HepG2 (cell line): ENCODE results near the gene UBAC1. TPM values are rescaled to one million over a fixed set of nuclear protein-coding genes. Genes with fewer than 3 reads are reported as not detected.

Source experiments
- ASH2L ChIP-seq: fragments of 300-600, 200-600 bp; sonication (generic); IDR thresholded peaks from 2 replicates; pipeline ENCODE4 v1.7.0; 2017; ENCODE audit warnings: low read depth, mild to moderate bottlenecking, moderate library complexity, mixed read lengths, low read length; ENCODE audit not compliant: insufficient read length
- DDIT3 ChIP-seq: sonication (generic); formaldehyde crosslinking; IDR thresholded peaks from 2 replicates; pipeline ENCODE4 v1.4.0; 2020; ENCODE audit warnings: mild to moderate bottlenecking, missing genetic modification reagents
- FOXK2 ChIP-seq: fragments of 450-650 bp; IDR thresholded peaks from 2 replicates; pipeline ENCODE4 v1.6.1; 2016
- FOXO1 ChIP-seq: sonication (generic); formaldehyde crosslinking; IDR thresholded peaks from 2 replicates; pipeline ENCODE4 v1.4.0; 2020; ENCODE audit warnings: missing genetic modification reagents
- GLMP ChIP-seq: sonication (generic); formaldehyde crosslinking; IDR thresholded peaks from 2 replicates; pipeline ENCODE4 v1.9.0; 2021; ENCODE audit warnings: missing genetic modification reagents, mild to moderate bottlenecking, borderline replicate concordance
- HOXA9 ChIP-seq: sonication (generic); formaldehyde crosslinking; IDR thresholded peaks from 2 replicates; pipeline ENCODE4 v1.8.1; 2022; ENCODE audit warnings: missing genetic modification reagents, mild to moderate bottlenecking, moderate library complexity, borderline replicate concordance
- MBNL3 ChIP-seq: fragments of 250-450 bp; sonication (Bioruptor Pico); conservative IDR thresholded peaks from 2 replicates; pipeline ENCODE4 v1.8.0; 2022; ENCODE audit warnings: mild to moderate bottlenecking, inconsistent platforms
- MIER3 ChIP-seq: IDR thresholded peaks from 2 replicates; pipeline ENCODE4 v1.6.1; 2016; ENCODE audit warnings: missing compliant biosample characterization, borderline replicate concordance
- MLX ChIP-seq: IDR thresholded peaks from 2 replicates; pipeline ENCODE4 v1.6.1; 2016
- NAIF1 ChIP-seq: sonication (generic); formaldehyde crosslinking; IDR thresholded peaks from 2 replicates; pipeline ENCODE4 v1.5.0; 2020; ENCODE audit warnings: mild to moderate bottlenecking, missing genetic modification reagents, borderline replicate concordance
- RFXAP ChIP-seq: sonication (generic); formaldehyde crosslinking; IDR thresholded peaks from 2 replicates; pipeline ENCODE4 v1.4.0; 2020; ENCODE audit warnings: missing genetic modification reagents, borderline replicate concordance
- SPEN ChIP-seq: sonication (generic); formaldehyde crosslinking; IDR thresholded peaks from 2 replicates; pipeline ENCODE4 v1.5.1; 2020; ENCODE audit warnings: low read depth, mild to moderate bottlenecking, missing genetic modification reagents
- TMF1 ChIP-seq: sonication (generic); formaldehyde crosslinking; IDR thresholded peaks from 2 replicates; pipeline ENCODE4 v1.8.1; 2022; ENCODE audit warnings: low read depth, missing genetic modification reagents
- ZBTB3 ChIP-seq: sonication (generic); formaldehyde crosslinking; IDR thresholded peaks from 2 replicates; pipeline ENCODE4 v1.4.0; 2020; ENCODE audit warnings: low read depth, mild to moderate bottlenecking, moderate library complexity, missing genetic modification reagents, borderline replicate concordance
- ZFP36 ChIP-seq: fragments of 150-350 bp; IDR thresholded peaks from 2 replicates; pipeline ENCODE4 v1.6.1; 2018; ENCODE audit warnings: borderline replicate concordance, low read length, low read depth; ENCODE audit not compliant: partially characterized antibody
- ZFP41 ChIP-seq: sonication (generic); formaldehyde crosslinking; IDR thresholded peaks from 2 replicates; pipeline ENCODE4 v1.4.0; 2020; ENCODE audit warnings: mild to moderate bottlenecking, missing genetic modification reagents, borderline replicate concordance
- ZNF292 ChIP-seq: sonication (generic); formaldehyde crosslinking; IDR thresholded peaks from 2 replicates; pipeline ENCODE4 v1.8.1; 2022; ENCODE audit warnings: mild to moderate bottlenecking, low read depth, missing genetic modification reagents, borderline replicate concordance
- ZNF746 ChIP-seq: sonication (generic); formaldehyde crosslinking; IDR thresholded peaks from 2 replicates; pipeline ENCODE4 v1.8.0; 2022; ENCODE audit warnings: mild to moderate bottlenecking, missing genetic modification reagents
- ZNF790 ChIP-seq: sonication (generic); formaldehyde crosslinking; IDR thresholded peaks from 2 replicates; pipeline ENCODE4 v1.8.0; 2022; ENCODE audit warnings: missing genetic modification reagents, mild to moderate bottlenecking, borderline replicate concordance
- ZNF816 ChIP-seq: sonication (generic); formaldehyde crosslinking; IDR thresholded peaks from 2 replicates; pipeline ENCODE4 v1.8.0; 2022; ENCODE audit warnings: missing genetic modification reagents, mild to moderate bottlenecking, borderline replicate concordance
- ZSCAN5A ChIP-seq: sonication (generic); formaldehyde crosslinking; IDR thresholded peaks from 2 replicates; pipeline ENCODE4 v1.8.0; 2022; ENCODE audit warnings: mild to moderate bottlenecking, missing genetic modification reagents, borderline replicate concordance
- ZUFSP ChIP-seq: sonication (generic); formaldehyde crosslinking; IDR thresholded peaks from 2 replicates; pipeline ENCODE4 v1.9.0; 2021; ENCODE audit warnings: missing genetic modification reagents, mild to moderate bottlenecking, borderline replicate concordance
- polyA plus RNA-seq, 8 experiments: library from polyadenylated mRNA; depleted of rRNA in 3 of 8; stranded (reverse) in 7 of 8; unstranded in 1 of 8; fragments of >200 nt; fragmentation: Illumina TruSeq in 4 of 8; extraction: Trizol in 4 of 8; gene quantifications; 2 replicates each; pipeline versions ENCODE4 v1.2.1 to v1.2.3, GENCODE V29; 2011 to 2016; ENCODE audit warnings: low read depth in 4 of 8, missing spikeins in 1 of 8, mixed read lengths in 1 of 8; ENCODE audit not compliant: insufficient read depth in 1 of 8
- total RNA-seq, 5 experiments: library from RNA; depleted of rRNA; stranded (reverse); fragments of >200 nt; fragmentation: Illumina TruSeq; extraction: Trizol; gene quantifications; 2 replicates each; pipeline ENCODE4 v1.2.3, GENCODE V29; 2016; ENCODE audit warnings: low read depth in 1 of 5

UBAC1 gene
- total and polyA plus RNA-seq, 2 of the 13 experiments (the other 11 are each of a cell fraction or from before 2014, with no cell fraction given) = 32.2 to 34.1 TPM

GRCh38 chr9:135992486-135993408 lies 31.6 kb upstream of the UBAC1 start (continued):
- TF ChIP-seq ZUFSP (CRISPR knock-in tag) = no peak
- TF ChIP-seq FOXO1 (CRISPR knock-in tag) = no peak; the same call in 1 of the 2 replicates
- peak; percentile 66 for TF ChIP-seq ASH2L
- peak; percentile 46; the same call in 1 of the 2 replicates for TF ChIP-seq MLX
- TF ChIP-seq MBNL3 (CRISPR knock-in tag) = no peak
- TF ChIP-seq DDIT3 (CRISPR knock-in tag) = no peak
- TF ChIP-seq TMF1 = no peak
- peak; percentile 22; the same call in 1 of the 2 replicates for TF ChIP-seq ZBTB3 (CRISPR knock-in tag)
- TF ChIP-seq RFXAP (CRISPR knock-in tag) = no peak; the same call in 1 of the 2 replicates
- peak; percentile 68 for TF ChIP-seq ZNF292 (CRISPR knock-in tag)
- no peak for TF ChIP-seq ZFP41 (CRISPR knock-in tag)
- no peak for TF ChIP-seq ZSCAN5A (CRISPR knock-in tag)
- TF ChIP-seq FOXK2 = no peak
- TF ChIP-seq GLMP (CRISPR knock-in tag) = no peak
- TF ChIP-seq HOXA9 (CRISPR knock-in tag) = no peak; the same call in 1 of the 2 replicates
- peak; percentile 19 for TF ChIP-seq ZFP36
- 0 out of 2 replicates have a peak, but pooled peaks have one; percentile 11 for TF ChIP-seq SPEN (CRISPR knock-in tag)
- TF ChIP-seq ZNF790 (CRISPR knock-in tag) = no peak; the same call in 1 of the 2 replicates
- peak; percentile 42; the same call in 1 of the 2 replicates for TF ChIP-seq MIER3 (CRISPR knock-in tag)
- peak; percentile 94 for TF ChIP-seq ZNF746 (CRISPR knock-in tag)
- 0 out of 2 replicates have a peak, but pooled peaks have one; percentile 10 for TF ChIP-seq ZNF816 (CRISPR knock-in tag)
- no peak for TF ChIP-seq NAIF1
